HEK293 (cell line): Measurements from ENCODE around the gene CREB5.

Experiments
- CTCF ChIA-PET: fragments of 350-600 bp; formaldehyde crosslinking; extraction: SDS; loops from one replicate; lab custom pipeline; 2021; ENCODE audit warnings: antibody characterized with exemption; lab: Yijun Ruan, JAX
- POLR2A ChIA-PET: fragments of 300-600 bp; formaldehyde crosslinking; extraction: SDS; loops from one replicate; lab custom pipeline; 2020; ENCODE audit warnings: antibody characterized with exemption, inconsistent platforms; lab: Yijun Ruan, JAX
- H3K27ac ChIP-seq: fragments of 200-500 bp; sonication (Bioruptor generic); 2 replicates; pipeline ENCODE4 v1.5.1; 2014; ENCODE audit warnings: low read depth, low read length, control low read depth, inconsistent platforms; ENCODE audit errors: extremely low read depth
- H3K36me3 ChIP-seq, 2 experiments: fragments of 200-500 bp in 1 of 2; sonication (Bioruptor generic) in 1 of 2; 1 replicate in 1 of 2; 2 replicates in 1 of 2; pipeline ENCODE4 v1.5.1; 2014 to 2017; ENCODE audit warnings: inconsistent platforms in 2 of 2, low read length in 2 of 2; ENCODE audit not compliant: control insufficient read depth in 2 of 2, insufficient read depth in 1 of 2
- H3K4me1 ChIP-seq: fragments of 200-500 bp; sonication (Bioruptor generic); 2 replicates; pipeline ENCODE4 v1.5.1; 2014; ENCODE audit warnings: mild to moderate bottlenecking, low read length, inconsistent platforms; ENCODE audit not compliant: control insufficient read depth, insufficient read depth
- H3K4me3 ChIP-seq: 2 replicates; pipeline ENCODE4 v1.5.1; 2011; ENCODE audit warnings: low read depth, mild to moderate bottlenecking, control low read depth, low read length, moderate library complexity
- H3K9me3 ChIP-seq: fragments of 200-500 bp; sonication (Bioruptor generic); 2 replicates; pipeline ENCODE4 v1.5.1; 2014; ENCODE audit warnings: low read depth, low read length, inconsistent platforms; ENCODE audit not compliant: control insufficient read depth, insufficient read depth
- BCL6B ChIP-seq: fragments of 450-650 bp; formaldehyde crosslinking; IDR thresholded peaks from 2 replicates; pipeline ENCODE4 v1.5.1; 2017; ENCODE audit warnings: missing biosample characterization, missing genetic modification characterization
- GLIS1 ChIP-seq: fragments of 450-650 bp; formaldehyde crosslinking; IDR thresholded peaks from 2 replicates; pipeline ENCODE4 v1.5.1; 2016; ENCODE audit warnings: missing biosample characterization, missing genetic modification characterization
- KLF16 ChIP-seq: fragments of 450-650 bp; formaldehyde crosslinking; IDR thresholded peaks from 2 replicates; pipeline ENCODE4 v1.5.1; 2017; ENCODE audit warnings: missing biosample characterization, missing genetic modification characterization
- PRDM10 ChIP-seq: fragments of 450-650 bp; formaldehyde crosslinking; IDR thresholded peaks from 2 replicates; pipeline ENCODE4 v1.5.1; 2016; ENCODE audit warnings: missing biosample characterization, missing genetic modification characterization
- SETDB1 ChIP-seq: IDR thresholded peaks from one replicate; pipeline ENCODE4 v1.6.1; 2017; ENCODE audit warnings: mild to moderate bottlenecking, low read length, moderate library complexity, mixed read lengths; ENCODE audit not compliant: insufficient read length
- SP7 ChIP-seq: fragments of 450-650 bp; formaldehyde crosslinking; IDR thresholded peaks from 2 replicates; pipeline ENCODE4 v1.5.1; 2016; ENCODE audit warnings: missing biosample characterization, missing genetic modification characterization
- WT1 ChIP-seq: fragments of 450-650 bp; formaldehyde crosslinking; IDR thresholded peaks from 2 replicates; pipeline ENCODE4 v1.5.1; 2016; ENCODE audit warnings: missing biosample characterization, missing genetic modification characterization
- ZBTB17 ChIP-seq: fragments of 450-650 bp; formaldehyde crosslinking; IDR thresholded peaks from 2 replicates; pipeline ENCODE4 v1.5.1; 2016; ENCODE audit warnings: missing biosample characterization, missing genetic modification characterization
- ZBTB6 ChIP-seq: fragments of 450-650 bp; formaldehyde crosslinking; IDR thresholded peaks from 2 replicates; pipeline ENCODE4 v1.5.1; 2017; ENCODE audit warnings: missing biosample characterization, missing genetic modification characterization
- ZBTB7A ChIP-seq: fragments of 450-650 bp; formaldehyde crosslinking; IDR thresholded peaks from 2 replicates; pipeline ENCODE4 v1.5.1; 2016; ENCODE audit warnings: low read depth, missing biosample characterization, missing genetic modification characterization
- ZBTB8A ChIP-seq: fragments of 450-650 bp; formaldehyde crosslinking; IDR thresholded peaks from 2 replicates; pipeline ENCODE4 v1.5.1; 2016; ENCODE audit warnings: missing biosample characterization, missing genetic modification characterization
- ZFP41 ChIP-seq: fragments of 450-650 bp; formaldehyde crosslinking; IDR thresholded peaks from 2 replicates; pipeline ENCODE4 v1.5.1; 2016; ENCODE audit warnings: missing biosample characterization, missing genetic modification characterization, borderline replicate concordance
- ZNF112 ChIP-seq: fragments of 450-650 bp; formaldehyde crosslinking; IDR thresholded peaks from 2 replicates; pipeline ENCODE4 v1.5.0; 2017; ENCODE audit warnings: missing biosample characterization, missing genetic modification characterization
- ZNF121 ChIP-seq: fragments of 450-650 bp; formaldehyde crosslinking; IDR thresholded peaks from 2 replicates; pipeline ENCODE4 v1.5.1; 2016; ENCODE audit warnings: missing biosample characterization, missing genetic modification characterization
- ZNF155 ChIP-seq: fragments of 450-650 bp; formaldehyde crosslinking; IDR thresholded peaks from 2 replicates; pipeline ENCODE4 v1.5.1; 2016; ENCODE audit warnings: missing biosample characterization, missing genetic modification characterization
- ZNF23 ChIP-seq: fragments of 450-650 bp; formaldehyde crosslinking; IDR thresholded peaks from 2 replicates; pipeline ENCODE4 v1.5.1; 2016; ENCODE audit warnings: missing biosample characterization, missing genetic modification characterization, borderline replicate concordance
- ZNF266 ChIP-seq: fragments of 450-650 bp; formaldehyde crosslinking; IDR thresholded peaks from 2 replicates; pipeline ENCODE4 v1.5.1; 2016; ENCODE audit warnings: missing biosample characterization, missing genetic modification characterization, low read depth
- ZNF302 ChIP-seq: fragments of 450-650 bp; formaldehyde crosslinking; IDR thresholded peaks from 2 replicates; pipeline ENCODE4 v1.5.1; 2016; ENCODE audit warnings: missing biosample characterization, missing genetic modification characterization, low read depth
- ZNF391 ChIP-seq: fragments of 450-650 bp; formaldehyde crosslinking; IDR thresholded peaks from 2 replicates; pipeline ENCODE4 v1.5.1; 2016; ENCODE audit warnings: low read depth, missing biosample characterization, missing genetic modification characterization, borderline replicate concordance
- ZNF394 ChIP-seq: fragments of 450-650 bp; formaldehyde crosslinking; IDR thresholded peaks from 2 replicates; pipeline ENCODE4 v1.5.1; 2016; ENCODE audit warnings: missing biosample characterization, missing genetic modification characterization, mild to moderate bottlenecking, moderate library complexity, borderline replicate concordance
- ZNF398 ChIP-seq: fragments of 450-650 bp; formaldehyde crosslinking; IDR thresholded peaks from 2 replicates; pipeline ENCODE4 v1.5.1; 2017; ENCODE audit warnings: missing biosample characterization, missing genetic modification characterization
- ZNF510 ChIP-seq: fragments of 450-650 bp; formaldehyde crosslinking; IDR thresholded peaks from 2 replicates; pipeline ENCODE4 v1.5.1; 2018; ENCODE audit warnings: mild to moderate bottlenecking, missing genetic modification characterization, missing biosample characterization; ENCODE audit not compliant: insufficient replicate concordance
- ZNF521 ChIP-seq: fragments of 450-650 bp; formaldehyde crosslinking; IDR thresholded peaks from 2 replicates; pipeline ENCODE4 v1.5.1; 2017; ENCODE audit warnings: missing biosample characterization, mild to moderate bottlenecking, missing genetic modification characterization
- ZNF529 ChIP-seq: fragments of 450-650 bp; formaldehyde crosslinking; IDR thresholded peaks from 2 replicates; pipeline ENCODE4 v1.5.1; 2017; ENCODE audit warnings: missing genetic modification characterization, missing biosample characterization; ENCODE audit not compliant: insufficient replicate concordance
- ZNF596 ChIP-seq: fragments of 450-650 bp; IDR thresholded peaks from 2 replicates; pipeline ENCODE4 v1.5.0; 2018; ENCODE audit warnings: missing biosample characterization, mild to moderate bottlenecking, missing genetic modification characterization, moderate library complexity
- ZNF623 ChIP-seq: fragments of 450-650 bp; formaldehyde crosslinking; IDR thresholded peaks from 2 replicates; pipeline ENCODE4 v1.5.1; 2016; ENCODE audit warnings: missing biosample characterization, missing genetic modification characterization
- ZNF660 ChIP-seq: fragments of 450-650 bp; IDR thresholded peaks from 2 replicates; pipeline ENCODE4 v1.5.1; 2018; ENCODE audit warnings: missing biosample characterization, mild to moderate bottlenecking, missing genetic modification characterization
- ZSCAN16 ChIP-seq: fragments of 450-650 bp; formaldehyde crosslinking; IDR thresholded peaks from 2 replicates; pipeline ENCODE4 v1.5.1; 2016; ENCODE audit warnings: missing biosample characterization, missing genetic modification characterization
- ZSCAN30 ChIP-seq: fragments of 450-650 bp; IDR thresholded peaks from 2 replicates; pipeline ENCODE4 v1.5.1; 2018; ENCODE audit warnings: missing biosample characterization, mild to moderate bottlenecking, missing genetic modification characterization, moderate library complexity

CREB5 gene

GRCh38 chr7:28685644-28686417 is 273.5 kb downstream of the CREB5 start (continued):
- TF ChIP-seq PRDM10 (tag by site-specific recombination) (peak; percentile 51), ZNF121 (tag by site-specific recombination) (peak; percentile 80), ZNF23 (tag by site-specific recombination) (no peak), ZNF521 (tag by site-specific recombination) (no peak), ZBTB8A (tag by site-specific recombination) (peak; percentile 92), SP7 (peak; percentile 91), BCL6B (no peak), ZBTB7A (tag by site-specific recombination) (peak; percentile 62; the same call in 1 of the 2 replicates), WT1 (tag by site-specific recombination) (peak; percentile 63; the same call in 1 of the 2 replicates), SETDB1 (no peak), ZNF112 (tag by site-specific recombination) (no peak), ZBTB17 (tag by site-specific recombination) (peak; percentile 93)

GRCh38 chr7:28686418-28686800 is 274.1 kb downstream of the CREB5 start:
- ChIA-PET CTCF (interaction anchor here (0.6 to 0.9 kb wide), 3 partner anchors 14 to 168 kb away, joined by 3 to 4 read pairs (median 3); no protein-coding TSS in a partner anchor), POLR2A (no interaction called here)
- Histone ChIP-seq H3K27ac (peak overlapping the region; percentile 97), H3K36me3 (no peaks in the 10 kb centered on the region), H3K4me1 (peaks cover 17% of the 10 kb centered on the region), H3K4me3 (peak overlapping the region; percentile 32), H3K9me3 (no peaks in the 10 kb centered on the region)
- 0 out of 2 replicates have a peak, but pooled peaks have one; percentile 19 for TF ChIP-seq ZSCAN30 (tag by site-specific recombination)
- TF ChIP-seq ZFP41 (tag by site-specific recombination): no peak
- TF ChIP-seq ZNF266 (tag by site-specific recombination): no peak
- no peak for TF ChIP-seq ZNF155 (tag by site-specific recombination)
- no peak for TF ChIP-seq ZNF510 (tag by site-specific recombination)
- TF ChIP-seq ZSCAN16 (tag by site-specific recombination): no peak
- TF ChIP-seq ZNF391 (tag by site-specific recombination): no peak
- TF ChIP-seq GLIS1 (tag by site-specific recombination): no peak
- TF ChIP-seq ZNF394: no peak
- 0 out of 2 replicates have a peak, but pooled peaks have one; percentile 46 for TF ChIP-seq ZBTB17 (tag by site-specific recombination)
- TF ChIP-seq ZNF660 (tag by site-specific recombination): 0 out of 2 replicates have a peak, but pooled peaks have one; percentile 10
- TF ChIP-seq ZNF529: no peak
- TF ChIP-seq ZNF302 (tag by site-specific recombination): no peak
- TF ChIP-seq ZNF398: no peak
- no peak for TF ChIP-seq KLF16 (tag by site-specific recombination)
- TF ChIP-seq ZNF623 (tag by site-specific recombination): no peak
- TF ChIP-seq ZNF596 (tag by site-specific recombination): peak; percentile 60
- no peak for TF ChIP-seq ZBTB6
